HEK293 (cell line): ENCODE results near the gene FOXP3.

Source experiments
- CTCF ChIA-PET: fragments of 350-600 bp; formaldehyde crosslinking; extraction: SDS; loops from one replicate; lab custom pipeline; 2021; ENCODE audit warnings: antibody characterized with exemption; lab: Yijun Ruan, JAX
- POLR2A ChIA-PET: fragments of 300-600 bp; formaldehyde crosslinking; extraction: SDS; loops from one replicate; lab custom pipeline; 2020; ENCODE audit warnings: antibody characterized with exemption, inconsistent platforms; lab: Yijun Ruan, JAX
- H3K27ac ChIP-seq: fragments of 200-500 bp; sonication (Bioruptor generic); 2 replicates; pipeline ENCODE4 v1.5.1; 2014; ENCODE audit warnings: low read depth, low read length, control low read depth, inconsistent platforms; ENCODE audit errors: extremely low read depth
- H3K36me3 ChIP-seq, 2 experiments: fragments of 200-500 bp in 1 of 2; sonication (Bioruptor generic) in 1 of 2; 1 replicate in 1 of 2; 2 replicates in 1 of 2; pipeline ENCODE4 v1.5.1; 2014 to 2017; ENCODE audit warnings: inconsistent platforms in 2 of 2, low read length in 2 of 2; ENCODE audit not compliant: control insufficient read depth in 2 of 2, insufficient read depth in 1 of 2
- H3K4me1 ChIP-seq: fragments of 200-500 bp; sonication (Bioruptor generic); 2 replicates; pipeline ENCODE4 v1.5.1; 2014; ENCODE audit warnings: mild to moderate bottlenecking, low read length, inconsistent platforms; ENCODE audit not compliant: control insufficient read depth, insufficient read depth
- H3K4me3 ChIP-seq: 2 replicates; pipeline ENCODE4 v1.5.1; 2011; ENCODE audit warnings: low read depth, mild to moderate bottlenecking, control low read depth, low read length, moderate library complexity
- H3K9me3 ChIP-seq: fragments of 200-500 bp; sonication (Bioruptor generic); 2 replicates; pipeline ENCODE4 v1.5.1; 2014; ENCODE audit warnings: low read depth, low read length, inconsistent platforms; ENCODE audit not compliant: control insufficient read depth, insufficient read depth
- EGR2 ChIP-seq: fragments of 450-650 bp; formaldehyde crosslinking; IDR thresholded peaks from 2 replicates; pipeline ENCODE4 v1.5.1; 2016; ENCODE audit warnings: low read depth, missing biosample characterization, missing genetic modification characterization
- HOXD13 ChIP-seq: sonication (generic); formaldehyde crosslinking; IDR thresholded peaks from 2 replicates; pipeline ENCODE4 v1.8.0; 2022; ENCODE audit warnings: missing genetic modification reagents, borderline replicate concordance
- SCRT1 ChIP-seq: fragments of 450-650 bp; formaldehyde crosslinking; IDR thresholded peaks from 2 replicates; pipeline ENCODE4 v1.5.1; 2016; ENCODE audit warnings: missing biosample characterization, missing genetic modification characterization, borderline replicate concordance
- TCF7L2 ChIP-seq: IDR thresholded peaks from 2 replicates; pipeline ENCODE4 v1.6.1; 2011; ENCODE audit warnings: low read depth, mild to moderate bottlenecking, inconsistent platforms, low read length, moderate library complexity, borderline replicate concordance
- ZBTB17 ChIP-seq: fragments of 450-650 bp; formaldehyde crosslinking; IDR thresholded peaks from 2 replicates; pipeline ENCODE4 v1.5.1; 2016; ENCODE audit warnings: missing biosample characterization, missing genetic modification characterization
- ZBTB7A ChIP-seq: fragments of 450-650 bp; formaldehyde crosslinking; IDR thresholded peaks from 2 replicates; pipeline ENCODE4 v1.5.1; 2016; ENCODE audit warnings: low read depth, missing biosample characterization, missing genetic modification characterization
- ZFP3 ChIP-seq: fragments of 450-650 bp; formaldehyde crosslinking; IDR thresholded peaks from 2 replicates; pipeline ENCODE4 v1.5.1; 2016; ENCODE audit warnings: low read depth, missing biosample characterization, missing genetic modification characterization
- ZNF114 ChIP-seq: fragments of 450-650 bp; formaldehyde crosslinking; IDR thresholded peaks from 2 replicates; pipeline ENCODE4 v1.5.0; 2017; ENCODE audit warnings: missing biosample characterization, missing genetic modification characterization
- ZNF214 ChIP-seq: fragments of 450-650 bp; formaldehyde crosslinking; IDR thresholded peaks from 2 replicates; pipeline ENCODE4 v1.5.1; 2017; ENCODE audit warnings: missing biosample characterization, mild to moderate bottlenecking, missing genetic modification characterization, borderline replicate concordance
- ZNF302 ChIP-seq: fragments of 450-650 bp; formaldehyde crosslinking; IDR thresholded peaks from 2 replicates; pipeline ENCODE4 v1.5.1; 2016; ENCODE audit warnings: missing biosample characterization, missing genetic modification characterization, low read depth
- ZNF335 ChIP-seq: fragments of 450-650 bp; formaldehyde crosslinking; conservative IDR thresholded peaks from 2 replicates; pipeline ENCODE4 v1.5.1; 2016; ENCODE audit warnings: missing biosample characterization, missing genetic modification characterization
- ZNF529 ChIP-seq: fragments of 450-650 bp; formaldehyde crosslinking; IDR thresholded peaks from 2 replicates; pipeline ENCODE4 v1.5.1; 2017; ENCODE audit warnings: missing genetic modification characterization, missing biosample characterization; ENCODE audit not compliant: insufficient replicate concordance
- ZNF555 ChIP-seq: fragments of 450-650 bp; formaldehyde crosslinking; conservative IDR thresholded peaks from 2 replicates; pipeline ENCODE4 v1.5.1; 2017; ENCODE audit warnings: missing biosample characterization, mild to moderate bottlenecking, missing genetic modification characterization, inconsistent platforms
- TF ChIP-seq, protein P1 (sequence below): fragments of 450-650 bp; formaldehyde crosslinking; IDR thresholded peaks from 2 replicates; pipeline ENCODE4 v1.5.1; 2016; ENCODE audit warnings: missing biosample characterization, missing genetic modification characterization
- TF ChIP-seq, protein P2 (sequence below): fragments of 450-650 bp; formaldehyde crosslinking; IDR thresholded peaks from 2 replicates; pipeline ENCODE4 v1.5.1; 2017; ENCODE audit warnings: missing biosample characterization, missing genetic modification characterization
- TF ChIP-seq, protein P3 (sequence below): fragments of 450-650 bp; formaldehyde crosslinking; IDR thresholded peaks from 2 replicates; pipeline ENCODE4 v1.5.1; 2017; ENCODE audit warnings: missing biosample characterization, missing genetic modification characterization
- TF ChIP-seq, protein P4 (sequence below): fragments of 450-650 bp; formaldehyde crosslinking; IDR thresholded peaks from 2 replicates; pipeline ENCODE4 v1.5.1; 2016; ENCODE audit warnings: missing biosample characterization, missing genetic modification characterization

FOXP3 gene

DNA sequence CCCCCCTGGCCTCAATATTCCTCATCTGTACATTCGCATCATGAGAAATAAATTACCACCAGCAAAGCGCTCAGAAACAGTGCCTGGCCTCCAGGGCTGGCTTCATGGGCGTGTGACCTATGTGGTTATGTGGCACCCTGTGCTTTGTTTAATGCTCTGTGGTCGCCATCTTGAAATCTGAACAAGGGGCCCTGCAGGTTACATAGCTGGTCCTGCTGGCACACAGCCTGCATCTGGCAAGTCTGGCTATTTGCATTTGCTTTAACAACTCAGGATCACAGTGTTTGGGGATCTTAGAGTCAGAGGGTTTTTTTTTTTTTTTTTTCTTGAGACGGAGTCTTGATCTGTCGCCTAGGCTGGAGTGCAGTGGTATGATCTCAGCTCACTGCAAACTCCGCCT is 9.9 kb downstream of the FOXP3 start:
- POLR2A ChIA-PET = no interaction called here
- Histone ChIP-seq H3K9me3 (no peaks in the 10 kb centered on the region), H3K4me1 (no peaks in the 10 kb centered on the region), H3K36me3 (no peaks in the 10 kb centered on the region), H3K27ac (no peak overlapping the region)
- TF ChIP-seq ZNF114 (tag by site-specific recombination) (no peak), ZBTB17 (no peak), SCRT1 (tag by site-specific recombination) (no peak), ZNF335 (tag by site-specific recombination) (no peak), ZNF555 (no peak), ZBTB7A (tag by site-specific recombination) (no peak), ZFP3 (tag by site-specific recombination) (no peak), HOXD13 (CRISPR knock-in tag) (no peak), ZNF302 (tag by site-specific recombination) (no peak), ZNF214 (tag by site-specific recombination) (no peak), ZNF529 (tag by site-specific recombination) (no peak)
- TF ChIP-seq, protein P1, sequence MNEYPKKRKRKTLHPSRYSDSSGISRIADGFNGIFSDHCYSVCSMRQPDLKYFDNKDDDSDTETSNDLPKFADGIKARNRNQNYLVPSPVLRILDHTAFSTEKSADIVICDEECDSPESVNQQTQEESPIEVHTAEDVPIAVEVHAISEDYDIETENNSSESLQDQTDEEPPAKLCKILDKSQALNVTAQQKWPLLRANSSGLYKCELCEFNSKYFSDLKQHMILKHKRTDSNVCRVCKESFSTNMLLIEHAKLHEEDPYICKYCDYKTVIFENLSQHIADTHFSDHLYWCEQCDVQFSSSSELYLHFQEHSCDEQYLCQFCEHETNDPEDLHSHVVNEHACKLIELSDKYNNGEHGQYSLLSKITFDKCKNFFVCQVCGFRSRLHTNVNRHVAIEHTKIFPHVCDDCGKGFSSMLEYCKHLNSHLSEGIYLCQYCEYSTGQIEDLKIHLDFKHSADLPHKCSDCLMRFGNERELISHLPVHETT (tag by site-specific recombination) = no peak
- TF ChIP-seq, protein P2, sequence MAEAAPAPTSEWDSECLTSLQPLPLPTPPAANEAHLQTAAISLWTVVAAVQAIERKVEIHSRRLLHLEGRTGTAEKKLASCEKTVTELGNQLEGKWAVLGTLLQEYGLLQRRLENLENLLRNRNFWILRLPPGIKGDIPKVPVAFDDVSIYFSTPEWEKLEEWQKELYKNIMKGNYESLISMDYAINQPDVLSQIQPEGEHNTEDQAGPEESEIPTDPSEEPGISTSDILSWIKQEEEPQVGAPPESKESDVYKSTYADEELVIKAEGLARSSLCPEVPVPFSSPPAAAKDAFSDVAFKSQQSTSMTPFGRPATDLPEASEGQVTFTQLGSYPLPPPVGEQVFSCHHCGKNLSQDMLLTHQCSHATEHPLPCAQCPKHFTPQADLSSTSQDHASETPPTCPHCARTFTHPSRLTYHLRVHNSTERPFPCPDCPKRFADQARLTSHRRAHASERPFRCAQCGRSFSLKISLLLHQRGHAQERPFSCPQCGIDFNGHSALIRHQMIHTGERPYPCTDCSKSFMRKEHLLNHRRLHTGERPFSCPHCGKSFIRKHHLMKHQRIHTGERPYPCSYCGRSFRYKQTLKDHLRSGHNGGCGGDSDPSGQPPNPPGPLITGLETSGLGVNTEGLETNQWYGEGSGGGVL = no peak
- TF ChIP-seq, protein P3, sequence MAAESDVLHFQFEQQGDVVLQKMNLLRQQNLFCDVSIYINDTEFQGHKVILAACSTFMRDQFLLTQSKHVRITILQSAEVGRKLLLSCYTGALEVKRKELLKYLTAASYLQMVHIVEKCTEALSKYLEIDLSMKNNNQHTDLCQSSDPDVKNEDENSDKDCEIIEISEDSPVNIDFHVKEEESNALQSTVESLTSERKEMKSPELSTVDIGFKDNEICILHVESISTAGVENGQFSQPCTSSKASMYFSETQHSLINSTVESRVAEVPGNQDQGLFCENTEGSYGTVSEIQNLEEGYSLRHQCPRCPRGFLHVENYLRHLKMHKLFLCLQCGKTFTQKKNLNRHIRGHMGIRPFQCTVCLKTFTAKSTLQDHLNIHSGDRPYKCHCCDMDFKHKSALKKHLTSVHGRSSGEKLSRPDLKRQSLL = no peak
- TF ChIP-seq, protein P4, sequence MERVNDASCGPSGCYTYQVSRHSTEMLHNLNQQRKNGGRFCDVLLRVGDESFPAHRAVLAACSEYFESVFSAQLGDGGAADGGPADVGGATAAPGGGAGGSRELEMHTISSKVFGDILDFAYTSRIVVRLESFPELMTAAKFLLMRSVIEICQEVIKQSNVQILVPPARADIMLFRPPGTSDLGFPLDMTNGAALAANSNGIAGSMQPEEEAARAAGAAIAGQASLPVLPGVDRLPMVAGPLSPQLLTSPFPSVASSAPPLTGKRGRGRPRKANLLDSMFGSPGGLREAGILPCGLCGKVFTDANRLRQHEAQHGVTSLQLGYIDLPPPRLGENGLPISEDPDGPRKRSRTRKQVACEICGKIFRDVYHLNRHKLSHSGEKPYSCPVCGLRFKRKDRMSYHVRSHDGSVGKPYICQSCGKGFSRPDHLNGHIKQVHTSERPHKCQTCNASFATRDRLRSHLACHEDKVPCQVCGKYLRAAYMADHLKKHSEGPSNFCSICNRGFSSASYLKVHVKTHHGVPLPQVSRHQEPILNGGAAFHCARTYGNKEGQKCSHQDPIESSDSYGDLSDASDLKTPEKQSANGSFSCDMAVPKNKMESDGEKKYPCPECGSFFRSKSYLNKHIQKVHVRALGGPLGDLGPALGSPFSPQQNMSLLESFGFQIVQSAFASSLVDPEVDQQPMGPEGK (tag by site-specific recombination) = no peak
- TF ChIP-seq, all 188 proteins: peak for 0
- CTCF ChIA-PET = no interaction called here
- no peak overlapping the region for H3K4me3 ChIP-seq

DNA sequence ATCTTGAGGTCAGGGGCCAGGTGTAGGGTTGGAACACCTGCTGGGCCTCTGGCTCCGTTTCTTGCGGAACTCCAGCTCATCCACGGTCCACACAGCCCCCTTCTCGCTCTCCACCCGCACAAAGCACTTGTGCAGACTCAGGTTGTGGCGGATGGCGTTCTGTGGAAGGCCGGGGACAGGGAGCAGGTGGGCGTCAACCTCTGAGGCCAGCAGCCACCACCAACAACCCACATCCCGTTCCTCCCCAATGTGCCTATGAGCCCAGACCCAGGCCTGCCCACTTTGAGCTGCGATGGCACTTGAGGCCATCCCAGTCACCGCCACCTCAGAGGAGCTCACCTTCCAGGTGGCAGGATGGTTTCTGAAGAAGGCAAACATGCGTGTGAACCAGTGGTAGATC is 13.2 kb downstream of the FOXP3 start:
- Histone ChIP-seq H3K4me1 (no peaks in the 10 kb centered on the region), H3K36me3 (peaks cover 0 to 18% of the 10 kb centered on the region in 2 experiments; a peak in 1 of 3 replicates), H3K27ac (no peak overlapping the region), H3K4me3 (no peak overlapping the region), H3K9me3 (no peaks in the 10 kb centered on the region)
- TF ChIP-seq TCF7L2 = no peak
- peak; percentile 34 for TF ChIP-seq EGR2 (tag by site-specific recombination)
- ChIA-PET CTCF (no interaction called here), POLR2A (interaction anchor here (1.5 kb wide), 1 partner anchor 60 kb away, joined by 3 read pairs; no protein-coding TSS in a partner anchor)
